ENCODE results near the gene TMTC1.

GRCh38 chr12:29771786-29772185 is 12.0 kb downstream of the TMTC1 start:
- TF ChIP-seq CTCF (IDR thresholded peaks at IDR 0.05) = no peak
- no peak for TF ChIP-seq POLR2A (IDR thresholded peaks at IDR 0.05)

Data from body of pancreas (tissue), 4 donors.